GM13976 (cell line): ENCODE data around the gene SUGCT.

ENCODE experiments used
- DNase-seq: peaks from one replicate; pipeline ENCODE4 v3.0.0; 2012; ENCODE audit warnings: low spot score
- CTCF ChIP-seq: IDR thresholded peaks from 2 replicates; pipeline ENCODE4 v1.5.1; 2012; ENCODE audit warnings: borderline replicate concordance, mild to moderate bottlenecking; ENCODE audit not compliant: insufficient read depth; ENCODE audit errors: extremely low read depth, missing control alignments, control extremely low read depth
- in situ Hi-C: fragments of 300-500 bp; cut with MboI; formaldehyde crosslinking; loops from one replicate; pipeline ENCODE4 v1.12.0; 2022; ENCODE audit warnings: low sequenced_read_pairs, mixed read lengths, inconsistent platforms; ENCODE audit not compliant: unreplicated experiment

The SUGCT gene

GRCh38 chr7:40798613-40799012, 663.8 kb downstream of the SUGCT start:
- in situ Hi-C loops, result no loop called here
- DNase-seq, result no peak
- TF ChIP-seq CTCF, result no peak

GRCh38 chr7:40799493-40800403, 664.9 kb downstream of the SUGCT start:
- in situ Hi-C loops, result no loop called here
- TF ChIP-seq CTCF, result no peak

GRCh38 chr7:40800771-40801170, 666.0 kb downstream of the SUGCT start:
- DNase-seq, result no peak
- in situ Hi-C loops, result no loop called here
- no peak for TF ChIP-seq CTCF

More at GRCh38 chr7:40799493-40800403, 664.9 kb downstream of the SUGCT start:
- DNase-seq, result no peak

GRCh38 chr7:40802497-40802896, 667.7 kb downstream of the SUGCT start:
- TF ChIP-seq CTCF, result no peak
- in situ Hi-C loops, result no loop called here
- DNase-seq, result no peak

GRCh38 chr7:40804477-40805215, 669.8 kb downstream of the SUGCT start:
- no peak for DNase-seq
- in situ Hi-C loops, result no loop called here
- TF ChIP-seq CTCF, result no peak

GRCh38 chr7:40805361-40805760, 670.6 kb downstream of the SUGCT start:
- in situ Hi-C loops, result no loop called here
- no peak for TF ChIP-seq CTCF
- no peak for DNase-seq
